HG03521 (cell line): ENCODE measurements around the gene HIRA.
"Not testable (repeated sequence)": the region's sequence is repeated elsewhere in the genome, so short reads cannot be mapped to it uniquely, and the experiment has no call there.

Source experiments
- ATAC-seq: cut with Tn5 transposase; IDR thresholded peaks from one replicate; pipeline ENCODE4 v1.9.1; 2021; ENCODE audit warnings: mild to moderate bottlenecking, moderate library complexity; ENCODE audit not compliant: unreplicated experiment

HIRA gene

DNA sequence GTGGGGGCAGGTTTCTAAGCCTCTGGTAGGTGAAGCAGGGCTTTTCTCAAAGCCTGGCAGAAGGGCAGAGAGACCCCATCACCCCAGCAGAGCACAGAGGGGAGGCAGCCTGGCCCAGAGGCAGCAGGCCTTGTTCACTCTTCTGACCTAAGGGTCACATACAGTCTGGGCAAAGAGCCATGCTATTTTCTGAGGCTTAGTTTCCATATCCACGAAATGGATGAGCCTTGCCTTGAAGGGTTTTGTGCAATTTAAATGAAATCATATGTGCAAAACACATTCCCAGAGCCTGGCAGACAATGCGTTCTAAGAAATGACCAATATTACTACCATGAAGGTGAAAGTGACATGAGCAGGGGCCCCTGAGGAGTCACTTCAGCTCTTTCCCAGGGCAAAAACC lies 44.5 kb downstream of the HIRA start:
- ATAC-seq, result no peak

GRCh38 chr22:19386248-19386647 lies 45.3 kb downstream of the HIRA start:
- ATAC-seq, result no peak

DNA sequence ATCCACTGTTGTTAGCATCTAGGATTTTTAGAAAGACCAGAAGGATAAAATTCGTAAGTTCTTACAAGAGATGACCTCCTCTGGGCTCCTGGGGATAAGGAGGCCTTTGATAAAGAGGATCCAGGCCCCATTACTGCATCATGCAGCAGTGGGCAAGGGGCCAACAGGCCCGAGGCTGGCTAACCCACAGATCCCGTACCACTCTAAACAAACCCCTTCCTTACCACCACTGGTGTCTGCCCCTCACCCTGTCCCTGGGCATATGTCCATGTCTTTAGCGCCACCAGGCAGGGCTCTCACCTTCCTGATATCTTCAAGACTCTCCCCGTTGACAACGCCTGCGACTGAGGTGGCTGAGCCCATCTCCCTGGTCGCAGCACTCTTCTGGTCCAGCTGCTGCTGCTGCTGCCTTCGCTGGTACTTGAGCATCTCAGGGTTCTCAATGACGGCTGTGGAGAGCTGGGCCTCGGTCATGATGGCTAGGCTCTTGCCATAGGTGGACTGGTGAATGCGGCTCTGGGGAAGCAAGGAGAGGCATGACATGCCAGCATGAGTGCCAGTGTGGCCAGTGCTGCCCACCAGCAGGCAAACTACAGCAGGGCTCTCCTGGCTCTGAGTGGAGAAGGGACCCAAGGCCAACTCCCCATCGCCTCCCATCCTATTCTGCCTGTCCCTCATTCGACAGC lies 46.2 kb downstream of the HIRA start:
- no peak for ATAC-seq

DNA sequence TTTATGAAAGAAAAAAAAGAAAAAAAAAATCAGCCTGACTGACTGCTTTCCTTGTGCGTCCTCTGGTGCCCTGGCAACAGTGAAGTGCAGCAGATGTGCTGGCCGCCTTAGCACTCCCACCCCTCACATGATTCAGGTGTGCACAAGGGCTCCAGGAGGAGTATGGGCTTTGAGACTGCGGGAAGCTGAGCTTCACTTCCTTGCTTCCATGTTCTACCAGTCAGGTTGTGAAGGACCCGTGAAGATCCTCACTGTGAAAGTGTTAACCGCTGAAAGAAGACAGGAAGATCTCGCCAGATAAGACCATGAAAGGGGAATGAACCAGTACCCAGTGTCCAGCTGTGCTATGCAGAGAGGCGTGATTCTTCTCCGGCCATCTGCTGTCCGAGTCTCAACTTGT lies 48.2 kb downstream of the HIRA start:
- no peak for ATAC-seq

DNA sequence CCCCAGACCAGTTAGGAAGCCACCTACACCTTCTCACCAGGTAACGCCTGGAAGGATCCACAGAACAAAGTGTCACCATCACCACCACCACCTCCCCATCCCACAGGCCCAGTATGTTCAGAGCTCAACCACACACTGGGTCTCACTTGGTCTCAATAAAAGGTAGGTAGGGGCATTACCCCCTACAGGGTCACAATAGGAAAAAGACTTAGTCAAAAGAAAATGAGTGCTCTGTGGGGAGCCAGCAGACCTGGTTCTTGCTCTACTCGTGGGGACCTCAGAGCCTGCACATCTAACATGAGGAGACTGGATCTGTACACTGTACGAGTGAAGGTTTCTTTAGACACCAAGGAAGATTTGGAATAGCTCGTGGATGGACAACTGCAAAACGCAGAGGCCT lies 49.3 kb downstream of the HIRA start:
- no peak for ATAC-seq

DNA sequence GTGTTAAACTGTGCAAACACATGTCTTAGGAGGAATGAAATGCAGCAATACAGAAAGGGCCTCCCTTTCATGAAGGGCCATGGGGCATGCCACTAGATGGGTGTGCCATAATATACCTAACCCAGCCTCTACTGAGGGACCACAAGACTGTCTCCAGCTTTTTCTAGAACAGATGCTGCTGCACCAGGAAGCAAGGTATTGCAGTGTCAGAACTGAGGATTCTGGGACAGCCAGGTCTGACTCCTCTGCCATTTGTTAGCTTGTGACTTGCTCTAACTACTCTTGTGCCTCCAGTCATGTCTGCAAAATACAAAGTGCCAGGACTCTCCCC lies 53.2 kb downstream of the HIRA start:
- no peak for ATAC-seq

GRCh38 chr22:19377565-19378343 lies 53.8 kb downstream of the HIRA start:
- ATAC-seq, result no peak

DNA sequence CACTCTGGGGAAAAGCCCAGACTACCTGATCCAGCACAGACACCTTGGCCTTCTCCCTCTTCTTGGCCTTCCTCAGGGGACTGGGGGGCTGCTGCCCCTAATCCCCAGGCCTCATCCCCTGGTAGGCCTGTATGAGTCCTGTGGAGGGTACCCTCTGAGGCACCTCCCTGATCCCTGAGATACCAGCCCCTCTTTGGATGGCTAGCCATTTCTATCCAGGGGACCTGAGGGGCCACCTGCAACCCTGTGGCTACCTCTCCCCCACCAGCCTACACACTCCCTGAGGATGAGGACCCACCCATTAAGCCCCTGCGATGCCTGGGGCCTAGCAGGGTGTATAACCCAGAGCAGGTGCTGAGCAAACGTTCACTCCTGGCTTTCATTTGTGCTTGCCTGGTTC lies 54.6 kb downstream of the HIRA start:
- ATAC-seq, result no peak

DNA sequence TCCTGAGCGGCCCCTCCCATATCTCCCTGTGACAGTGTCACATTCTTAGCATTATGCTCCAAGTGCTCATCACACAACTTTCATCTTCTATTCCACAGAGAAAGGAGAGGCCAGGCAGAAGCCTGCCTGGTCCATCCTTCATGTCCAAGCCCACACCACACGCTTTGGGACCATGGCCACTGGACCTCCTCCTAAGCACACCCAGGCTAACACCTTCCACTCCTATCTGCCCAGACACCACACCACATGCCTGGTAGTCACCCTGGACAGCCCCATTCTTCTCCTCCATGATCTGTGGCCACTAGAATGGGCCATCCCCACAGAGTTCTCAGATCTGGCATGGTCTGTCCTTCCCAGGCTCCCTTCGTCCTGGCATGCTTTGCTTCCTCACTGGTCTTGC lies 55.3 kb downstream of the HIRA start:
- no peak for ATAC-seq

GRCh38 chr22:19375435-19375834 lies 56.1 kb downstream of the HIRA start:
- no peak for ATAC-seq

DNA sequence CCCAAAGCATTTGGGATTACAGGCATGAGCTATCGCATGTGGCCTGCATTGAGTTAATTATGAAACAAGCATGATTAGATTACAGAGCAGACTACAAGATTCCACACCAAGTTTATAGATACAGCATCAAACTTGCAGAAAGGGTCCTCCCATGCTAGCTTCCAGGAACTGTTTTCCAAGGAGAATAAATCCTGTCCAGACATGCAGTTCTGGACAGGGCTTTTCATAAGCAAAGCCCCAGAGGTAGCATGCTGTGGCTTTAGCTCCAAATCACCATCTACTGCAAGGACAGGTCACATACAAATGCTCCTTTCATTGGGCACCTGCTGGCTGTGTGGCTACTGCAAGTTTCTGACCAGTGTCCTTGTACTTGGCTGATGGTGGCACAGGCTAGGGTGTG lies 57.1 kb downstream of the HIRA start:
- no peak for ATAC-seq

- ATAC-seq, result no peak
Measured at GRCh38 chr22:19373450-19373849, 58.1 kb downstream of the HIRA start.

- no peak for ATAC-seq
Measured at GRCh38 chr22:19371893-19372292, 59.6 kb downstream of the HIRA start.

DNA sequence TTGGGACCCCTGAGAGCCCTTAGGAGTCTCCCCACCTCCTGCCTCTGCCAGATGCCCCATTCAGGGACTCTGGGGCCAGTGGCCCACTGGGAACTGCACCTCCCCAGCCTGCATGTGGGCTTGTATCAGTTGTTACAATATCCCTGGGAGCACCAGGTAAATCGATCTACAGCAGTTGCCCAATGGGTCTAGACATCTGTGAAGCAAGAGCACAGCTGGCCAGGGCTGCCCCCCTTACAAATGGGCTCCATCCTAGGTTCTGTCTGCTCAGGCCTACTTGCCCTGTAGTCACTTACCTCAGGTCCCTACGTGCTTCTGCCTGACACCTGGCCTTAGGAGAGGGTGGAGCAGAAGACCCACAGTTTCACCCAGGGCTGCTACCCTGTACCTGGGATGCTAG lies 62.7 kb downstream of the HIRA start:
- no peak for ATAC-seq

DNA sequence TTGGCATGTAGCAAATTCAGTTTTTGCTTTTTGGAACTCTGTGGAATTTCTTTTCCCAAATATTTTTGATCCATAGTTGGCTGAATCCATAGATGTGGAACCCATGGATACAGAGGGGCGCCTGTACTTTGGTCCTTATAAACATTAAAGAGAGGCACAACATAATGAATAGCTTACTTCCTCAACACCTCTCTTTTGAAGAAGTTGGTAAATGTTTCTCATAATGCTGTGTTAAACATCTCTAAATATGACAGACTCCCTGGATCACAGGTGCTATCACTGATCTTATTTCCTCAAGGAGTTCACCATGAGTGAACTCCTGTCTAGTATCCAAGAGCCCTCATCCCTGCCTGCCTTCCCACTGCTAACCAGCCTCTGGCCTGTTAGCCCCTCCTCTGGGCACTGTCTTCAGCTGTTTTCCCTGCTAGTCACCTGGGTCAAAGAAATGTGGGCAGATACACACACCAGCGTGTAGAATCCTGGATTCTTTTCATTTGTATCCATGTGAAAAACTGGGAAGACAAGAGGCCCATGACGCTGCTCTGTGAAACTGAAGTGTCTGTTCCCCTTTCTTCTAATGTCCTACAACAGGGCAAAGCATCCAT lies 63.7 kb downstream of the HIRA start:
- no peak for ATAC-seq

DNA sequence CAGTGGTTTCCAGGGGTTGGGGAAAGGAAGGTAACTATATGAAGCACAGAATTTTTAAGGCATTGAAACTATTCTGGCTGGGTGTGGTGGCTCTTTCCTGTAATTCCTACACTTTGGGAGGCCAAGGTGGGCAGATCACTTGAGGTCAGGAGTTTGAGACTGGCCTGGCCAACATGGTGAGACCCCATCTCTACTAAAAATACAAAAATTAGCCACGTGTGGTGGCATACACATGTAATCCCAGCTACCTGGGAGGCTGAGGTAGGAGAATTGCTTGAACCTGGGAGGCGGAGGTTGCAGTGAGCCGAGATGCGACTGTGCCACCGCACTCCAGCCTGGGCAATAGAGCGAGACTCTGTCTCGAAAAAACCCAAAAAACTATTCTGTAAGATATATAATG lies 68.0 kb downstream of the HIRA start:
- ATAC-seq, result not testable (repeated sequence)

DNA sequence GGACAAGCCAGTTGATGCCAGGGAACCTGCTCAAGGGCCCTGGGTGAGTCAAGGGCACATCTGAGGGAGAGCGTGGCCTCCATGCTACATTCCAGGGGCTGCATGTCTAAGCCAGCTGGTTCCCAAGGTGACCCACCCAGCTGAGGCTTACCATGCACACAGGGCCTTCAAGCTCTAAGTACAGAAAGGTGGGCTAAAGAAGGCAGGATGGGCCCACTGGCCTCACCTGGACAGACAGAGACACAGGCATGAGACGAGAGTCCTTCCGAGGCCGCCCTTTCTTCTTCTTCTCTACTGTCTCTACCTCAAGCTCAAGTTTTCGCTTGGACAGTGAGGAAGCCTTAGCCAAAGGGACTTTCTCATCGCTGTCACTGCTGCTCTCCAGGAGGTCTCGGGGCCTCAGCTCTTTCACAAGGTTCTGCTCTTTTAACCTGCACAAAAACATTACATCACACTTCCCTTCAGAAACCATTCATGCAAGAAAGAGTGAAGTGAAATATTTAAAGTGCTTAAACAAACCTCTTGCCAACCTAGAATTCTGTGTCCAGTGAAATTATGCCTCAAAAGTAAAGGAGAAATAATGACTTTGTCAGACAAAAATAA lies 69.9 kb downstream of the HIRA start:
- no peak for ATAC-seq

GRCh38 chr22:19360862-19361261 lies 70.7 kb downstream of the HIRA start:
- no peak for ATAC-seq

DNA sequence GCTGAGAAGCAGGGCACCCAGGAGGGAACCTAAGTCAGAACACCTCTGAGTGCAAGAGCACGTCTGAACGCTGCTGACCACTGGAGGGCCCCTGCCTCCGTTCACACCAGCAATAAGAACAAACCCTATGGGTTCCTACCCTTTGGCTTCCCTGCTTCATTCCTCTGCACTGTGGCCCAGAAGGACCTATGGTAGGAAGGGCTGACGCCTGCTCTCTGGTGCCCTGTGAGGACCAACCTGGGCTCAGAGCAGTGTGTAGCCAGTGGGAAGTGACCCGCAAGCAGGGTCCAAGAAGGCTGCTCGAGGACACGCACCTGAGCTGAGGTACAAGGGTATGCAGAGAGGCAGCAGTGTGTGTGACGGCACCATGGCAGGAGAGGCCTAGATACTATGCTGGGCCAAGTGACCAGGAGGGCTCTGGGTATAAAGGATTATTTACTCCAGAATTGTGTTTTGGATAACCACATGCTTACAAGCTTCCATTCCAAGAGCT lies 71.2 kb downstream of the HIRA start:
- no peak for ATAC-seq

GRCh38 chr22:19359554-19360299 lies 71.8 kb downstream of the HIRA start:
- no peak for ATAC-seq
